SH-SY5Y (cell line): Measurements from ENCODE around the gene CLDN19.

Experiments used
- GATA2 ChIP-seq: IDR thresholded peaks from 2 replicates; pipeline ENCODE4 v1.6.1; 2011; ENCODE audit warnings: mild to moderate bottlenecking, low read depth, low read length
- GATA3 ChIP-seq: IDR thresholded peaks from 2 replicates; pipeline ENCODE4 v1.6.1; 2011; ENCODE audit warnings: low read depth, mild to moderate bottlenecking, low read length, moderate library complexity

DNA sequence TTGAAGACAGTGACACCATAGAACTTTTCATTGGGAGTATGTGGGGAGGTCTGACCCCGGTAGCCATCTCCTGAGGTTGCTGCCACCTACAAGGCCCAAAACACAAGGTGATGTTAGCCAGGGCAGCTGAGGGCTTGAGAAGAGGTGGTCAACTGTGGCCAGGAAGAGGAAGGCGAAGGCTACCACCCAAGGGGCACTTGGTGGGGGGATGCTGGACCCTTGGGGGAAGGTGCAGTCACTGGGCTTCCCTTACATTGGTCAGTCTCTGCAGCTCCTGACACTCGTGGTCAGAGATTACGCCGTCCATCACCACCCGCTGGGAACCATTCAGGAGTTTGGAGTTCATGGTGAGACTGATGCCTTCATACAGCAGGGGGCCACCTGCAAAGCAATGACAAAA lies 12.2 kb upstream of the CLDN19 start:
- TF ChIP-seq GATA2 (no peak), GATA3 (no peak)
